Measurements from ENCODE around the gene ITIH2. TPM values are rescaled to one million over a fixed set of nuclear protein-coding genes. Genes with fewer than 3 reads are reported as not detected.

Gene ITIH2
- total RNA-seq, 1 donor from 2014 or later, result not detected

GRCh38 chr10:7787150-7787856 is 84.2 kb downstream of the ITIH2 start:
- no peak for FAIRE-seq

GRCh38 chr10:7787857-7788638 is 84.9 kb downstream of the ITIH2 start, which contains the start of the genes ATP5F1C and KIN:
Gene ATP5F1C (plus strand): TSS chr10:7788177. CDS start chr10:7788208, 31 bp downstream.
Gene KIN (minus strand): TSS chr10:7787993. CDS start chr10:7787933, 60 bp downstream.
- no peaks in the 10 kb centered on the region for H3K27me3 ChIP-seq (ENCODE audit: control insufficient read depth, insufficient read depth, low read length)
- H3K4me3 ChIP-seq (ENCODE audit: low read depth, low read length), result peak within 1 kb of the TSS; percentile 68
- DNase-seq (ENCODE audit: low read depth) (peak; percentile 86), FAIRE-seq (no peak)
- H3K36me3 ChIP-seq (ENCODE audit: control insufficient read depth, insufficient read depth, low read length), result peaks cover 2% of the 10 kb centered on the region
- no peak for TF ChIP-seq CTCF (IDR thresholded peaks at IDR 0.05; ENCODE audit: insufficient read depth, low read length, severe bottlenecking)

More at GRCh38 chr10:7787150-7787856, 84.2 kb downstream of the ITIH2 start:
- H3K27me3 ChIP-seq (ENCODE audit: control insufficient read depth, insufficient read depth, low read length), result no peaks in the 10 kb centered on the region
- TF ChIP-seq CTCF (IDR thresholded peaks at IDR 0.05; ENCODE audit: insufficient read depth, low read length, severe bottlenecking), result no peak
- peaks cover 2% of the 10 kb centered on the region for H3K36me3 ChIP-seq (ENCODE audit: control insufficient read depth, insufficient read depth, low read length)
- H3K4me3 ChIP-seq (ENCODE audit: low read depth, low read length), result peak overlapping the region; percentile 68
- DNase-seq (ENCODE audit: low read depth), result peak; percentile 33

GRCh38 chr10:7788639-7789286 is 85.6 kb downstream of the ITIH2 start:
- Histone ChIP-seq H3K27me3 (ENCODE audit: control insufficient read depth, insufficient read depth, low read length) (no peaks in the 10 kb centered on the region), H3K4me3 (ENCODE audit: low read depth, low read length) (peak overlapping the region; percentile 68), H3K36me3 (ENCODE audit: control insufficient read depth, insufficient read depth, low read length) (peaks cover 2% of the 10 kb centered on the region)
- no peak for TF ChIP-seq CTCF (IDR thresholded peaks at IDR 0.05; ENCODE audit: insufficient read depth, low read length, severe bottlenecking)
- peak; percentile 28 for DNase-seq (ENCODE audit: low read depth)
- no peak for FAIRE-seq

- H3K4me3 ChIP-seq (ENCODE audit: low read depth, low read length), result peak overlapping the region; percentile 68
- FAIRE-seq (no peak), DNase-seq (ENCODE audit: low read depth) (peak; percentile 12)
- H3K27me3 ChIP-seq (ENCODE audit: control insufficient read depth, insufficient read depth, low read length), result no peaks in the 10 kb centered on the region
- no peak for TF ChIP-seq CTCF (IDR thresholded peaks at IDR 0.05; ENCODE audit: insufficient read depth, low read length, severe bottlenecking)
- no peaks in the 10 kb centered on the region for H3K36me3 ChIP-seq (ENCODE audit: control insufficient read depth, insufficient read depth, low read length)
Measured at GRCh38 chr10:7789390-7789789, 86.3 kb downstream of the ITIH2 start.

GRCh38 chr10:7792541-7792940 is 89.4 kb downstream of the ITIH2 start:
- FAIRE-seq, result no peak
- Histone ChIP-seq H3K27me3 (ENCODE audit: control insufficient read depth, insufficient read depth, low read length) (no peaks in the 10 kb centered on the region), H3K4me3 (ENCODE audit: low read depth, low read length) (no peak overlapping the region), H3K36me3 (ENCODE audit: control insufficient read depth, insufficient read depth, low read length) (peaks cover 1% of the 10 kb centered on the region)
- no peak for DNase-seq (ENCODE audit: low read depth)
- no peak for TF ChIP-seq CTCF (IDR thresholded peaks at IDR 0.05; ENCODE audit: insufficient read depth, low read length, severe bottlenecking)

Measured in bronchial epithelial cell (primary cell).